Hippocampal formation (tissue), 2 donors: ENCODE results near the gene BTBD7.

Experiments
- DNase-seq, 2 donors: peaks; one replicate each; lab custom pipeline; 2025; lab: John Stamatoyannopoulos, UW

Gene BTBD7

GRCh38 chr14:93200553-93200952 is 132.3 kb downstream of the BTBD7 start:
- DNase-seq, result no peak

- no peak for DNase-seq
Observed at GRCh38 chr14:93199031-93199430, 133.8 kb downstream of the BTBD7 start.

- DNase-seq, result no peak
Observed at GRCh38 chr14:93195316-93195999, 137.4 kb downstream of the BTBD7 start.
